Measurements from ENCODE around the gene FCAMR. TPM values are rescaled to one million over a fixed set of nuclear protein-coding genes. Genes with fewer than 3 reads are reported as not detected.
"Not testable (repeated sequence)": the region's sequence is repeated elsewhere in the genome, so short reads cannot be mapped to it uniquely, and the experiment has no call there.

FCAMR gene
- total RNA-seq, 1 experiment from 2014 or later: not detected

DNA sequence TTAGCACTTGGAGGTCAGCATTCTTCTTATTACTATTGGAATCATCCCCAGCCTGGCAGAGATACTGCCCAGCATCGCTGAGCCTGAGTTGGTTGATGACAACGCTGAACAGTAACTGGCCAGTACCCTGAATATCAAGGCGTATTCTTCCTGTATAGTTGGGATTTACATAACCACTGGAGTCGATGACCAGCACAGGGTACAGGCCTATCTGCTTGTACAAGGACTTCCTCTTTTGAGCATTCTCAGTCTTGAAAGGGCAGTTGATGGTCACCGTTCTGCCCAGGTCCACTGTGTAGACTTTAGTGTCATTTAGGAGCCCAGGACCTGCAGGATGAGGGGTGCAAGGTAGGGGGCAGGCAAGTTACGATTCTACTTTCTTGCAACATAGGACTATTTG lies 32.8 kb downstream of the FCAMR start:
- DNase-seq (ENCODE audit: extremely low read depth, low read depth): no peak

DNA sequence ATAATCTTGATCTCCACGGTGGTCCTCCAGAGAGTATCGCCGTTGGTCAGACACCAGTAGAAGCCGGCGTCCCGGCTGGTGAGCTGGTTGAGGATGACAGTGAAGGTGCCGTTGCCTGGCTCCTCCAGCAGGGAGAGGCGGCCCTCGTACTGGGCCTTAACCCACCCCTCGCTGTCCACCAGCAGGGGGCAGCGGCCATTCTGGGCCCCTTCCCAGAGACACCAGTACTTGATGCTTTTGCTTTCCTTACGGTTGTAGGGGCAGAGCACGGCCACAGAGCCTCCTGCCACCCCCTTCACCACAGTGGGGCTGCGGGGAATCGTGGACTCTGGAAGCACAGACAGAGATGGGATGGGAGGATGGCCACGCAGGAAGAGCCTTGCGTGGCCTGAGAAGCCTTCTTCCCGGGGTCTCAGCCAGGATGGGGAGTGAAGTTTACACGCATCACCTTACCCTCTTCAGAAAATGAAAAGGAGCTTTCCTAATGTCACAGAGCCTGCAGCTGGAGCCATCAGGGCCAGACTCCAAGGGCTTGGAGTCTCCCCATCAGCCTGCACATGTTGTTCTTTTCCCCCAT lies 34.7 kb downstream of the FCAMR start:
- DNase-seq (ENCODE audit: extremely low read depth, low read depth): no peak

DNA sequence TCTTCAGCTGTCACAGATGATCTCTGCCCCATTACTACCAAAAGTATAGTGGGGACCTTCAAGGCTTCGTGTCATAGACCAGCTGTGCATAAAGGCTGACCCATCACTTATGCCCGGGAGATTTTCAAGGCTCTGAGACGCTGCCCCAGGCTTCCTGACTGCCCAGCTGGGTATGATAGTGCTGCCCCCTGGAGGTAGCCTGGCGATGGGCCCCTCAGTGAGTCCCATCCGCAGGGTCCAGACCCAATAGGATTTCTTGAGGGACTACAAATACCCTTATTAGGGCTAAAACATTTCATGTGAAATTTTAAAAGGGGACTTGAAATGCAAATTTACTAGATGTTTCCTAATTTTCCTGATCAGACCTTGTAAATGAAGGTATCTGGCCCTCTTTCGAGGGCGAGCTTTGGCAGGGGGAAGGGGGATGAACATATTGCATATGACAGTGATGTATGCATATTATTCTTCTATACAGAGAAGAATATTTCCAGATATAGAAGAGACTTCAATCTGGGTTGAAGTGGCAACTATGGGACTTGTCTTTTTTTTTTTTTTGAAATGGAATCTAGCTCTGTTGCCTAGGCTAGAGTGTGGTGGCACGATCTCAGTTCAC lies 36.8 kb downstream of the FCAMR start:
- peak; percentile 24 for DNase-seq (ENCODE audit: extremely low read depth, low read depth)

DNA sequence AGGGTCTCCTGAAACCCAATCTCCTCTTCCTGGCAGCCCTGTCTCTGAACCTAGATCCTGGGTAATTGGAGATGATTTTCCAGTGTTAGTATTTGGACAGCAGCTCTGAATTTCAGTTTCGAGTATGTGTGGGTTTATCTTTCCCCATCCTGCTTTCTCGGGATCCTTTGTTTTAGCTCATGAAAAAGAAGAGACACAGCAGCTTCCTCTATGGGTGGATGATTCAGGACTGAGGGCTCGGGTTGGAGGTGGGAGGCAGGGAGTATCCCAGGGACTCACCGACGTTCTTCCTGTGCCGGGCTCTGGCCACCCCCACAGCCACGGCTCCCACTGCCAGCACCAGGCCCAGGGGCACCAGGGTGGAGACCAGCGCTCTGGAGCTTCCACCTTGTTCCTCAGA lies 38.1 kb downstream of the FCAMR start:
- no peak for DNase-seq (ENCODE audit: extremely low read depth, low read depth)

DNA sequence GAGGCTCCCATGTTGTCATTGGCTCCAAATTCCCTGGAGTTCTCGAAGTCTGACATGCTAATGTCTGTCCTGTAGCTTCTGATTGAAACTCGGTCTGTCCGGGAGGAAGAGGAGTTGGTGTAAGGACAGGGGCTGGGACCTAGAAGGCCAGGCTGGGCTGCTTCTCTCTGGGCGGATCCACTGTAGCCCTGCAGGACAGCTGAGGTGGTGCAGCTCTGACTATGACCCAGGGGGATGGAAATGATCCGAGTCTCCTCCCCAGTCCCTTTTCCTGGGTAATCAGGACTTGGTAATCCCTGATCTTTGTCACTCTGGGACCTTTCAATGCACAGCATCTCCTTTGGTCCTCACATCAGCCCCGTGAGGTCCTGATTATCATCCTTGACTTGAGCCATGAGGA lies 38.6 kb downstream of the FCAMR start:
- DNase-seq (ENCODE audit: extremely low read depth, low read depth): no peak

DNA sequence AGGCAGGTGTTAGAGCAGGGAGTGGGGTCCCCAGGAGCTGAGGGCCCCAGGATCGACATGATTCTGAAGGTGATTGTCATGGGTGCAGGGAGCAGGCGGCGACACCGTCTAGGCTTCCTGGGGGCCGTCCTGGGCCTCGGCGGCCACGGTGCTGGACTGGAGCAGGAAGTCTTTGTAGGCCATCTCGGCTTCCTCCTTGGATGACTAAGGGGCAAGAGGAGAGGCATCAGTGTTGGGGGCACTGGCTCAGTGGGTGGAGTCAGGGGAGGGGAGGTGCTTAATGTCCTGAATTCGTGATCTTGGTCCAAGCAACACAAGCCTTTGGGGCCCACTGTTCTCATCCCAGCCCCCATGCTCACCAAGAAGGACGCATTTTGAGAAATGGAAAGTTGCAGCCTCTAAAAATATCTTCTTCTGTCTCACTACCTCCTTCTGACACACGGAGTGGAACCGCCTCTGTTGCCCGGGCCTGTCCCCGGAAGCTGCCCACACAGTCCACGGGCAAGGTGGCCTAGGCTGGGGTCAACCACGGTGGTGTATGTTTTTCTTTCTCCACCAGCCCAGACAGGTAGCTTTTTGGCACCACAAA lies 40.0 kb downstream of the FCAMR start:
- DNase-seq (ENCODE audit: extremely low read depth, low read depth): no peak

DNA sequence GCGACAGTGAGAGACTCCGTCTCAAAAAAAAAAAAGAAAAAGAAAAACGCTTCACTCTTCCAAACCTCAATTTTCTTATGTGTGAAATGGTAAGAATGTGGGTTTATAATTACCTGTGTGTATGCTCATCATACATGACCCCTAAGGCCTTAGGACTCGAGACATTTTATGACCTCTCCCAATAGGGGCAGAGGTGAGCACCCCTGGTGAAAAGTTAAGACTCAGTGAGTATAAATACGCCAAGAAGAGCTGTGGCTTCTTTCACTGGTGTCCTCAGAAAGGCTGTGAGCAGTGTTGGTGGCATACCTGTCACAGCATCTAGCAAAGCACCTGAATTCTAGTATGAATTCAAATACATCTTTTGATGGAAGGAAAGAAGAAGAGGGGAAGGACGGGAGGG lies 40.7 kb downstream of the FCAMR start:
- no peak for DNase-seq (ENCODE audit: extremely low read depth, low read depth)

DNA sequence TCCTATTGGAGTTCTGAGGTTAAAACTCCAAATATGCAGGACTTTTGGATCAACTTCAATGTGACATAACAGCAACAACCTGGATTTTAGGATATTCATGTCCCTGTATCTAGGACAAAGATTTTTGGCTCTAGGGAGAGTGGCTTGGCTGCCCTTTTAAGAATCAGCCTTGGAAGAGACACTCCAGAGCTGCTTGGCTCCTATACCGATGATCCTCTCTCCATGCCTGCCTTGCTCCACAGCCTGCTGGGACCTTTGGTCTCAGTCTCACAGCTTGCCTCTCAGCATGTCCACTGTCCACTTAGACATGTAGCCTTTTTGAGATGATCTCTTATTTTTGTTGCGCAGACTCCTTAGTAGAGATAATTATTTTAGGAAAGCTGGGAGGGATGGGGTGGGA lies 44.0 kb downstream of the FCAMR start:
- DNase-seq (ENCODE audit: extremely low read depth, low read depth): no peak

DNA sequence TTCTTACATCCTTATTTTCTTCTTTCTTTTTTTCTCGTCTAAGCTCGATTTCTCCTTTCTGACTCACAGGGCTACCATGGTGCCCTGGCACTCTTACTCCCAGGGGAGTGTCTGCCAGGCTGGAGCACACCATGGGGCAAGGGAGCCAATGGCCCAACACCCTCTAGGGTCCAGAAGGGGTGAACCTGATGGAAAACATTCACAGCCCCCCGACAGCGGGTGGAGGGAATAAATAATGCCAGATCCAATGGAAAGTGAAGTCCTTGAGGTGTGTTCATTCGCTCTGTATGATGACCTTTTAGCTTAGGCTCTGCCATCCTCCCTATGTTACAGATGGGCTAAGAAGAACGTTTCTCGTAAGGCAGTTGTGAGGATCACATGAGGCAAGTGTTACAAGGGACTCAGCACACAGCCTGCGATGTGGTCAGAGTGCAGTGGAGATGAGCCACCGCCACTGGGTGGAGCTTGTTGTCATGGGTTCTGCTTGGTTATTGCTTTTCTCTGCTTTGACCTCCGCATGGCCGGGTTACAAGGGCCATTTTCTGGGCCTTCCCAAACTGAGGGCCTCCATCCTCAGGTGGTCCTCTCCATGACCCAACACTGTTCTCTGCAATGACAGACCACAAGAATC lies 45.0 kb downstream of the FCAMR start:
- DNase-seq (ENCODE audit: extremely low read depth, low read depth): no peak

DNA sequence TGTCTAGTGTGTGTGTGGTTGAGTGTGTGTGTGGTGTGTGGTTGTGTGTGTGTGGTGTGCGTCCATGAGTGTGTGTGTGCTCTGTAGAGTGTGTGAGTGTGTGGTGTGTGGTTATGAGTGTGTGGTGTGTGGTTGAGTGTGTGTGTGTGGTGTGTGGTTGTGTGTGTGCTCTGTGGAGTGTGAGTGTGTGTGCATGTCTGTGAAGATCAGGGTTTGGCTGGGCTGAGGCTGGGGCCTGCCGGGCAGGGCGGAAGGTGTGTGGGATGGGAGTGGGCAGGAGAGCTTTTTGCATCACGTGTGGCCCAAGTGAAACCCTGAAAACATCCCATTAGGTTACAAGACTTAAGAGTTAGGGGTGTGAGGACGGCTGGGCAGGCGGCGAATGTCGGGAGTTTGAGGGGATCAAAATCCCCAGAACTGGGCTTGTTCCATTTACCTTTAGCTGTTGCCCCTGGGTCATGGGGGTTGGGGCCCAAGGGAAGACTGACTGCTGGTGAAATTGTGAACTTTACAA lies 45.6 kb downstream of the FCAMR start:
- DNase-seq (ENCODE audit: extremely low read depth, low read depth): no peak

DNA sequence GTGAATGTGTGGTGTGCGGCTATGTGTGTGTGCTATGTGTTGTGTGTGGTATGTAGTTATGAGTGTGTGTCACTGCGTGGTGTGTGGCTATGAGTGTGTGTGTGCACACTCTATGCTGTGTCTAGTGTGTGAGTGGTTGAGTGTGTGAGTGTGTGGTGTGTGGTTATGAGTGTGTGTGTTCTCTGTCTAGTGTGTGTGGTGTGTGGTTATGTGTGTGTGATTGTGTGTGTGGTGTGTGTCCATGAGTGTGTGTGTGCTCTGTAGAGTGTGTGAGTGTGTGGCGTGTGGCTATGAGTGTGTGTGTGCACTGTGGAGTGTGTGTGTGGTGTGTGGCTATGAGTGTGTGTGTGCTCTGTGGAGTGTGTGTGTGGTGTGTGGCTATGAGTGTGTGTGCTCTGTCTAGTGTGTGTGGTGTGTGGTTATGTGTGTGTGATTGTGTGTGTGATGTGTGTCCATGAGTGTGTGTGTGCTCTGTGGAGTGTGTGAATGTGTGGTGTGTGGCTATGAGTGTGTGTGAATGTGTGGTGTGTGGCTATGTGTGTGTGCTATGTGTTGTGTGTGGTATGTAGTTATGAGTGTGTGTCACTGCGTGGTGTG lies 46.2 kb downstream of the FCAMR start:
- DNase-seq (ENCODE audit: extremely low read depth, low read depth): not testable (repeated sequence)

DNA sequence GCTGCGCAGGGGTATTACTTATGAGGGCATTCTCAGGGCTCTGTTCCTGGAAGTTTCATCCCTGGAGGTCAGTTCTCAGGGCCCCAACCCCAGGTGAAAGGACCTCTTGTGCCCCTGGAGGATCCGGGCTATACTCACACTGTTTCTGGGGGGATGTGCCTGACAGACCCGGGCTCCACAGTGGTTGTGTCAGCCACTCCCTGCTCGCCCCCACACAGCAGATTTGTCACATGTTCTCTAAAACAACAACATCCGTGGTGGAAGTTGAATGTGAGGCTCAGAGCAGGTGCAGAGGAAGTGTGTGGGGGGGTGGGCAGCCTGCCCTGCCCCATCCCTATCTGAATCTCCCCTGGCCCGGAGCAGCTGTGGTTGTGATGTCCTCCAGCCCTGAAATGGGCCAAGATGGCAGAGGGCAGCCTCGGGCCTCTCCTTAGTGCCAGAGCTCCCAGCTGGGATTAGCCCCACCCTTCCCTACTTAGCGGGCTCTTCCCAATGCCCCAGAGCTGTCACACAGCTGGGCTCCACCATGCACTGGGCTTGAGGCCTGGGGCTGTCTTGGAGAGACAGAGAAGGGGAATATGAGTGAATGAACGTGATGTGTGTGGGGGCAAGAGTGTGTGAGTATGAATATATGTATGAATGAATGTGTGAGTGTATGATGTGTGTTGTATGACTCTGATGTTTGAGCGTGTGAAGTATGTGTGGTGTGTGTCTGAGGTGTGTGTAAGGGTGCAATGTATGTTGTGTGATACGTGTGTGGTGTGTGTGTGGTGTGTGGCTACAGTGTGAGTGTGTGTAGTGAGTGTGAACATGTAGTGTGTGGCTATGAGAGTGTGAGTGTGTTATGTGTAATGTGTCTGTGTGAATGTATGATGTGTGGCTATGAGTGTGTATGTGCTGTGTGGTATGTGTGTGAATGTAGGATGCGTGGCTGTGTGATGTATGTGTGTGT lies 47.0 kb downstream of the FCAMR start:
- no peak for DNase-seq (ENCODE audit: extremely low read depth, low read depth)

DNA sequence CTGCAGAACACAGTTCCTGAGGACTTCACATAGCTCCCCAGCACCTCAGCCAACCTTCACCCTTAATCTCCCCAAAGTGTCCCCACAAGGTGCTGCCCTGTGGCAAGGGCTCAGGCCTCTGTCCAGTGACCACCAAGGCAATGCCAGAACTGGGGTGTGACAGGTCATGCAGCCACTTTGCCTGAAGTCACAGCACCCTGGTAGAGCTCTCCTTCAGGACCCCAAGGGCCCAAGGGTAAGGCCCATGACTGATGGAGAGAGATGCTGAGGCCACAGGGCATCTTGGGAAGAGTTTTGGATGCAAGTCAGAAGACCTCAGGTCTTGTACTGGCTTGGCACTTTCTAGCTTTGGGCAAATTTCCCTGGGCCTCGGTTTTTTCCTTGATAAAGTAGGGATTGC lies 47.7 kb downstream of the FCAMR start:
- DNase-seq (ENCODE audit: extremely low read depth, low read depth): no peak

DNA sequence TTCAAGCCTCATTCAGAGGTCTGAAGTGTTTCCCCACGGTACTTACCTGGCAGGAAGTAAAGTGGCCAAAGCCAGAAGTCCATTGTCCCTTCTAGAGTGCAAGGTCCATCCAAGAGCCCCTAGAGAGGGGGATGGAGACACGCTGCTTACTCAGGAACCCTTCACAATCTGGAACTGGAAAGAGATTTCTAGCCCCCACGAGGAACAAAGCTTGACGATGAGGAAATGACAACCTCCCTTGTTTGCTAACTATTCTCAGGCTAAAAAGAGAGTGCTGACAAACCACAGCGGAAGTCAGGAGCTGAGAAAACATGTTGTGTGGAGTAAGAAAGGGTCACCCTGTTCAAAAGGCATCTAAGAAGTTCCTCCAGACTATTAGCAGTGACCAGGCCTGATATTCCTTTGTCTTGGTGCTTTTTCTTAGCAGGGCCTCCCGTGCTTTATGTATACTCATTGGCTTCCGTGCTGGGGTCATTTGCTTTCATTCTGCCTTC lies 48.4 kb downstream of the FCAMR start, which contains the start of gene FCMR:
Gene FCMR (minus strand): TSS at position 170 of the 494 bp plus-strand sequence. CDS start 87 bp downstream, at position 83.
- DNase-seq (ENCODE audit: extremely low read depth, low read depth): no peak

DNA sequence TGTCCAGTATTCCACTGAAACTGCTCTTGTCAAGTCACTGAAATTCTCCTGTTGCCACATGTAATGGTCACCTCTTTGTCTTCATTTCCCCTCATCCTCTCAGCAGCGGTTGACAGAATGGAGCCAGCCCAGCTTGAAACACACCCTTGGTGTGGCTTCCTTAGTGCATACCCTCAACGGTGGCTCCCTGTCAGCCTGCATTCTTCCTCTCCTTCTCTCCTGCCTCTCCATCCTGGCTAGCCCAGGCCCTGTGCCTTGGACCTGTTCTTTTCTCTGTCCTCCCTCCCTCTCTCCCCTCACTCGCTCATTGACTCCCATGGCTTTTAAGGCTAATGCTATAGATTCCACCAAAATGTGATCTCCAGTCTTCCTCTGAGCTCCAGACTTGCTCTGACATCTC lies 52.2 kb downstream of the FCAMR start:
- no peak for DNase-seq (ENCODE audit: extremely low read depth, low read depth)

DNA sequence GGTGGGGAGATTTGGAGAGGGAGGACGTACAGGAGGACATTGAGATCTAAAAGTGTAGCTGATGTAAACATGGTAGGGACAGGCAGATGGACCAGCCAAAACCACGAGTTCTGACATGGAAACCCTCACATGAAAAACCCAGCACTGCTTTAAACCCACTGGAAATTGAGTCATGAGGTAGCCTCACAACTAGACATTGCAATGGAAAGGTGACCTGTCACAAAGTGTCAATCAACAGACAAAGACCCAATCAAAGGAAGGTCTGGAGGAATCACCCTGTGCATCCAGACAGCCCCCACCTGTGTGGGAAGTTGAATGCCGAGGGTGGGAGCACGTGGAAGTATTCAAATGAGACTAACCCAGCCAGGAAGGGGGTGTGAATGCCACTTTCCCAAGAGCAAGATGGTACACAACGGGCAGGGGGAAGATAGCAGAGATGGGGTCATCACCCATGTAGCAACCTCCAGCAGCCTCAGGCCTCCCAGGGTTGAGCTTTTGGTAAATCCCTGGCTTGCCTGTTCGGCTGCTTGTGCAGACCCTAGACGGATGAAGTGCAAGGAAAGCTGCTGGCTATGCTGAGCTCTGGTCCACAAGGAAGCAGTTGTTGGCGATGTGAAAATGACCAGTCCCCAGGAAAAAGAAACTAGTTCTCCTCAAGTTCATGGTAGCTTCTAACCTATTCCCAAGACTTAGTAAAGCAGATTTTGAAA lies 54.1 kb downstream of the FCAMR start:
- DNase-seq (ENCODE audit: extremely low read depth, low read depth): no peak

DNA sequence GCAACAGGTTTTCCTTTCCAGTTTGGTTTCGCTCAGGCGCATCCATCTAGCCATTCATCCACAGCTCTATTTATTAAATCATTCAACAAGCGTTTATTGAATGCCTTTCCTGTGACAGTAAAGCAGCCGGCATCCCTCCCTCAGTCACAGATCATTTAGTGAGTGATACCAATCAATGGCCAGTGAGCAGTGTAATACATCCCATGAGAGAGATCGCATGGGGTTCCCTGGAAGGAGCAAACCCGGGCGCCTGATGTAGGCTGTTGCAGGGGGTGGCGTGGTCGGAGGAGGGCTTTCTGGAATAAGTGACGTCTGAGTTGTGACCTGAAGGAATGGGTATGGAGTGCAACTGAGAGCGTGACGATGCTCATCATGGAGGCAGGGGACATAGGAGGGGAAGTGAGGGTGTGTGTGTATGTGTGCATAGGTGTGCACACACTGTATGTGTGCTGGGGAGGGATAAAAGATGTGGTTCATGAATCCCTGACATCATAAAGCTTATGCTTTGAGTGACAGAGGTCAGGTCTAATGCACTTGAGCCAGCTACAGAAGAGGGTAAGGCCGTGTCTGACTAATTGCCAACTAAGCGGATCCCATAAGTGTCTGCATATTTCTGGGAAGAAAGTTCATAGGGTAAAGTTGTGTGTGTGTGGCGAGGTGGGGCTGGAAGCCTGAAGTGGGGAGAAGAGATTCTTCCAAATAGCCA lies 55.1 kb downstream of the FCAMR start:
- DNase-seq (ENCODE audit: extremely low read depth, low read depth): no peak

DNA sequence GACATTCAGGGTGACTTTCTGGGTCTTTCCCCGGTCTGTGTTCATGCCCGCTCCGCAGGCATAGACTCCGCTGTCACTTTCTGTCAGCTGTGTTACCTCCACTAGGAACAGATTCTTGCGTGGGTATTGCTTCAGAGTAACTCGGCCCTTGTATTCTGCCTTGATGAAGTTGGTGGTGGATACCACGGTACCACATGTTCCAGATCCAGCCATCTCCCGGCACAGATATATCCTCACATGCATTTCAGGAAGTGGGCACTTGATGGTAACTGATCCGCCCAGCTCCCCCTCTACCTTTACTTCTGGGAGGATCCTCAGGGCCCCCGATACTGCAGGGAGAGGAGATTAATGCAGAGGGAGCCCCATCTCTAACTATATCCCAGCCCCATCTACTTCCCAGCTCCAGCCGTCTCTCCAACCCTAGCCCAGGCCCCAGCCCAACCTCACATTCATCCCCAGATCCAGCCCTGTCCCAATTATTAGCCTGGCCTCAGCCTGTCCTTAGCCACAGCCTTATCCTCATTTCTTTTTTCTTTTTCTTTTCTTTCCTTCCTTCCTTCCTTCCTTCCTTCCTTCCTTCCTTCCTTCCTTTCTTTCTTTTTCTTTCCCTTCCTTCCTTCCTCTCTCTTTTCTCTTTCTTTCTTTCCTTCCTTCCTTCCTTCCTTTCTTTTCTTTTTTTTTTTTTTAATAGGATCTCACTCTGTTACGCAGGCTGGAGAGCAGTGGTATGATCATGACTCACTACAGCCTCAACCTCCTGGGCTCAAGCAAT lies 56.3 kb downstream of the FCAMR start:
- DNase-seq (ENCODE audit: extremely low read depth, low read depth): no peak

All from NCI-H460 (cell line).